HCT116 (cell line): ENCODE data around the gene ABTB2. TPM values are rescaled to one million over a fixed set of nuclear protein-coding genes. Genes with fewer than 3 reads are reported as not detected.

Experiments used
- ATAC-seq: fragments of 200-7000 bp; cut with Tn5 transposase; 2 replicates; pipeline ENCODE4 v1.9.1; 2020; ENCODE audit warnings: mild to moderate bottlenecking, moderate library complexity
- BruUV-seq: library from RNA; stranded (reverse); fragments of 400-500 nt; replicated peaks from 2 replicates; lab custom pipeline; 2021; lab: Mats Ljungman, UMichigan
- CTCF ChIA-PET: fragments of 300-600 bp; sonication (Branson Sonifier 250); formaldehyde crosslinking; loops from one replicate; lab custom pipeline; 2021; ENCODE audit warnings: antibody characterized with exemption; lab: Charles Lee
- POLR2A ChIA-PET: fragments of 300-600, 350-600 bp; sonication (Branson Sonifier 250); formaldehyde crosslinking; loops from one replicate; lab custom pipeline; 2021; ENCODE audit warnings: antibody characterized with exemption; lab: Charles Lee
- RAD21 ChIA-PET, 2 experiments: fragments of 300-600 bp; sonication (Branson Sonifier 250); formaldehyde crosslinking; loops; one replicate each; lab custom pipeline; 2023; ENCODE audit warnings: low total read pairs in 2 of 2; ENCODE audit not compliant: uncharacterized antibody in 2 of 2, unreplicated experiment in 2 of 2, low non-redundant PET in 1 of 2; lab: Charles Lee
- DNase-seq: peaks from one replicate; pipeline ENCODE4 v3.0.0-alpha.2; 2010; ENCODE audit warnings: low read depth, low spot score
- H2AFZ ChIP-seq: fragments of 200-600 bp; shearing (Covaris generic), sonication (generic); 2 replicates; pipeline ENCODE4 v1.6.1; 2017; ENCODE audit warnings: low read depth, mixed run types, mixed read lengths, antibody characterized with exemption, low read length; ENCODE audit not compliant: poor library complexity, severe bottlenecking
- H3K27ac ChIP-seq: 2 replicates; pipeline ENCODE4 v1.5.1; 2012; ENCODE audit warnings: low read depth, low read length
- H3K27me3 ChIP-seq: fragments of 200-600 bp; sonication (generic); 2 replicates; pipeline ENCODE4 v1.6.1; 2016; ENCODE audit warnings: mixed run types, low read length, mixed read lengths; ENCODE audit not compliant: insufficient read depth
- H3K36me3 ChIP-seq, 2 experiments: fragments of 200-500 bp in 1 of 2; fragments of 200-600 bp in 1 of 2; sonication (Bioruptor generic) in 1 of 2; sonication (generic) in 1 of 2; 2 replicates each; pipeline versions ENCODE4 v1.5.1 to v1.6.1; 2014 to 2016; ENCODE audit warnings: low read length in 2 of 2, inconsistent platforms in 1 of 2, mixed read lengths in 1 of 2, mixed run types in 1 of 2; ENCODE audit not compliant: insufficient read depth in 2 of 2, control insufficient read depth in 1 of 2
- H3K4me1 ChIP-seq, 2 experiments: fragments of 200-600 bp in 1 of 2; sonication (generic) in 1 of 2; 2 replicates each; pipeline versions ENCODE4 v1.5.1 to v1.6.1; 2012 to 2017; ENCODE audit warnings: low read length in 2 of 2, inconsistent platforms in 1 of 2, mild to moderate bottlenecking in 1 of 2, mixed read lengths in 1 of 2, mixed run types in 1 of 2, moderate library complexity in 1 of 2; ENCODE audit not compliant: insufficient read depth in 2 of 2, control insufficient read depth in 1 of 2
- H3K4me2 ChIP-seq: fragments of 200-600 bp; sonication (generic); 2 replicates; pipeline ENCODE4 v1.6.1; 2017; ENCODE audit warnings: mixed run types, low read length, mixed read lengths
- H3K4me3 ChIP-seq, 2 experiments: fragments of 200-600 bp in 1 of 2; sonication (generic) in 1 of 2; replicated peaks in 1 of 2; 2 replicates each; pipeline ENCODE4 v1.5.1; 2011 to 2016; ENCODE audit warnings: low read length in 2 of 2, control low read depth in 1 of 2, low read depth in 1 of 2, mild to moderate bottlenecking in 1 of 2, mixed read lengths in 1 of 2, mixed run types in 1 of 2
- H3K79me2 ChIP-seq: fragments of 200-600 bp; sonication (generic); 2 replicates; pipeline ENCODE4 v1.6.1; 2017; ENCODE audit warnings: mild to moderate bottlenecking, mixed run types, low read length, moderate library complexity, mixed read lengths; ENCODE audit not compliant: insufficient read depth
- H3K9ac ChIP-seq: fragments of 200-600 bp; sonication (generic); 2 replicates; pipeline ENCODE4 v1.6.1; 2016; ENCODE audit warnings: low read length, mixed read lengths
- H3K9me2 ChIP-seq: fragments of 200-600 bp; sonication (generic), shearing (Covaris generic); 2 replicates; pipeline ENCODE4 v1.6.1; 2017; ENCODE audit warnings: mixed run types, mild to moderate bottlenecking, moderate library complexity; ENCODE audit not compliant: insufficient read depth
- H3K9me3 ChIP-seq, 2 experiments: fragments of 200-500 bp in 1 of 2; fragments of 200-600 bp in 1 of 2; sonication (Bioruptor generic) in 1 of 2; sonication (generic) in 1 of 2; 2 replicates each; pipeline ENCODE4 v1.6.1; 2014 to 2017; ENCODE audit warnings: low read length in 2 of 2, mixed read lengths in 2 of 2, inconsistent platforms in 1 of 2, low read depth in 1 of 2, mild to moderate bottlenecking in 1 of 2, mixed run types in 1 of 2, moderate library complexity in 1 of 2; ENCODE audit not compliant: control insufficient read depth in 1 of 2, insufficient read depth in 1 of 2
- H4K20me1 ChIP-seq: fragments of 200-600 bp; sonication (generic), shearing (Covaris generic); 2 replicates; pipeline ENCODE4 v1.6.1; 2017; ENCODE audit warnings: mixed run types, mild to moderate bottlenecking, moderate library complexity; ENCODE audit not compliant: insufficient read depth
- CEBPB ChIP-seq: IDR thresholded peaks from 2 replicates; pipeline ENCODE4 v1.6.1; 2012; ENCODE audit warnings: low read depth
- RAD21 ChIP-seq: IDR thresholded peaks from 2 replicates; pipeline ENCODE4 v1.6.1; 2012; ENCODE audit warnings: low read depth, mild to moderate bottlenecking
- SRF ChIP-seq: IDR thresholded peaks from 2 replicates; pipeline ENCODE4 v1.6.1; 2012; ENCODE audit warnings: low read depth
- intact Hi-C: fragments of 100-400 bp; cut with micrococcal nuclease; formaldehyde crosslinking; loops from 2 replicates; pipeline ENCODE4 v1.10.0; 2022
- total RNA-seq: library from RNA; stranded (reverse); gene quantifications from one replicate; pipeline ENCODE4 v1.2.1, GENCODE V29; 2021; ENCODE audit not compliant: unreplicated experiment
- TF ChIP-seq, protein P1 (sequence below): IDR thresholded peaks from 2 replicates; pipeline ENCODE4 v1.6.1; 2012
- TF ChIP-seq, protein P2 (sequence below), 3 experiments: fragments of 200-600 bp in 1 of 3; sonication (generic) in 1 of 3; IDR thresholded peaks in 2 of 3; conservative IDR thresholded peaks in 1 of 3; 2 replicates each; pipeline ENCODE4 v1.5.1; 2012 to 2017; ENCODE audit warnings: low read depth in 2 of 3, low read length in 2 of 3, antibody characterized with exemption in 1 of 3, borderline replicate concordance in 1 of 3, control low read depth in 1 of 3, mild to moderate bottlenecking in 1 of 3, mixed read lengths in 1 of 3, mixed run types in 1 of 3, moderate library complexity in 1 of 3; ENCODE audit not compliant: insufficient read depth in 1 of 3

The ABTB2 gene
- total RNA-seq, 1 experiment from 2014 or later: 6.8 TPM

DNA sequence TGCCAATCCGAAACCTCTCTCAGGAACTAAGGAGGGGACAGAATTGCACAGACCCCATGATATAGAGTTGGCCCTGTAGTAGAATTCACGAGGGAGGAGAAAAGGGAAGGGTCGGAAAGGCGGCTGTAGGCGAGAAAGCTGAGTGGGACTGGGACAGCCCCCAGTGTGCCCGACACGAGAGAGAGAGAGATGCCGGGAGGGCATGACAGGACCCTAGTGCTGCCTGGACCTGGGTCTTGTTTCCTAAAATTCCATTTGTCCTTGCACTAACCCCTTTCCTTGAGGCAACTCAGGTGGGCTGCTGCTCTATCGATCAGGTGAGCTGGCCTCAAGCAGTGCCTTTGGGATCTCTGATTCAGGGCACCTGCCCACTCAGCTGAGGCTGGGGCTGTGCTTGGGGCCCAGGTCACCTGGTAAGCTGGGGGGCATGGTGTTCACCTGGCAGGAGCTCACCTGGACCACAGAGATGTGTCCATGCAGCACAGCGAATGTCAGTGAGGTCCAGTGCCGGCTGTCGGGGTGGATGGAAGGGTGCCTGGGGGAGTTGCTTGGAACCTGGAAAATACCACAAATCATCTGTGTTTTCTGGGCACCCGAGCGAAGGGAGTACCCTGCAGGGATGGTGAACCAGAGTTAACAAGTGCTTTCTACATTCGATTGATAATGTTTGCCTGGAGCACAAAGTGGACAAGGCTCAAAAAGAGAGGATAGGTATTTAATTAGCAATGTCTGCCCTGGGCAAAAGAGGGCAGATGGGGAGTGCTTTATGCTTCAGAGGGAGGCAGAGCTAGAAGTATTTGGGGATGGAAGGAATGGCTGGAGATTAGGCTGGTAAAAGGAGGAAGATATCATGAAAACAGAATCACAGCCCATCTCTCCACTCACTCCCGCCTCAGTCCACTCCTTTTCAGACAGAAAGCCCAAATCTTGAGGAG is 190.7 kb downstream of the ABTB2 start (continued):
- TF ChIP-seq, protein P1, sequence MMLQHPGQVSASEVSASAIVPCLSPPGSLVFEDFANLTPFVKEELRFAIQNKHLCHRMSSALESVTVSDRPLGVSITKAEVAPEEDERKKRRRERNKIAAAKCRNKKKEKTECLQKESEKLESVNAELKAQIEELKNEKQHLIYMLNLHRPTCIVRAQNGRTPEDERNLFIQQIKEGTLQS: no peak

DNA sequence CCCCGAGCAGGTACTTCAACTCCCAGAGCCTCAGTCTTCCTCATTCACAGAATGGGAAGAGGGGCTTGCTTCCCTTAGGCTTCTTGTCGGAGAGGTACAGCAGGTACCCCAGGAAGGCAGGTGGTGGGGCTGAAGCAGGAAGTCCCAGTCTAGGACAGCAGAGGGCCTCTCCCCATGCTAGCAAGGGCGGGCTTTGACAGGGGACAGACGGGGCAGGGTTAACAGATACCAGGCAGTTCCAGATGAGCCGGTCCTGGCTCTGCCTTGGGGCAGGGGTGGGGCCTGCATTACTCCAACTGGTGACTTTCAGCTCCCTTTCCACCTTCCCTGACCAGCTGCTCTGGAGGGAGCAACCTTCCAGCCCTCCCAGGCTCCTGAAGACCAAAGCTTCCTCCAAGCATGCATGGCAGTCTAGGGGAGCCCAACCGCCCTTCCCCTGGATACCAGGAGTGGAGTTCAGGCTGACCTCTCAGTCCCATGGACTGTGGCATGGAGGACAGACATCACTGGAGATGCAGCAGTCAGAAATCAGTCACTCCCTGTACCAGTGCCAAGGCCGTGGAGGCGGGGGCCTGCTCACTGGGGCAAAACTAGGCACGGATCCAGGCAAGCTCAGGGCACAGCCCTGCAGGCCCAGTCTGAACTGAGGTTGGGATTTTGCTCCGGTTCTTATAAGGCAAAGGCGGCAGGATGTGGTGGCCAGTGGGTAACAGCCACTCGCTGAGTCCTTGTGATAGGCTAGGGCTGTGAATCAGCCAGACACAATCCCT is 191.8 kb downstream of the ABTB2 start:
- no peak overlapping the region for H2AFZ ChIP-seq
- ChIA-PET RAD21 (no interaction called here), CTCF (interaction anchor here (1.3 kb wide), 1 partner anchor 8 kb away, joined by 4 read pairs; no protein-coding TSS in a partner anchor), POLR2A (no interaction called here)
- no peaks in the 10 kb centered on the region for H3K36me3 ChIP-seq
- peak; percentile 53 for ATAC-seq
- peaks cover 0 to 9% of the 10 kb centered on the region in 2 experiments; a peak in 2 of 4 replicates for H3K4me1 ChIP-seq
- no peaks in the 10 kb centered on the region for H3K27me3 ChIP-seq
- BruUV-seq: no TSS peak
- no peak overlapping the region for H3K9ac ChIP-seq
- peak overlapping the region; percentile 9; the same call in 1 of the 2 replicates for H3K4me2 ChIP-seq
- no peak for DNase-seq
- H3K27ac ChIP-seq: no peak overlapping the region
- no peak overlapping the region for H3K4me3 ChIP-seq
- no peaks in the 10 kb centered on the region for H3K9me2 ChIP-seq
- no peaks in the 10 kb centered on the region for H3K9me3 ChIP-seq
- TF ChIP-seq, protein P2, sequence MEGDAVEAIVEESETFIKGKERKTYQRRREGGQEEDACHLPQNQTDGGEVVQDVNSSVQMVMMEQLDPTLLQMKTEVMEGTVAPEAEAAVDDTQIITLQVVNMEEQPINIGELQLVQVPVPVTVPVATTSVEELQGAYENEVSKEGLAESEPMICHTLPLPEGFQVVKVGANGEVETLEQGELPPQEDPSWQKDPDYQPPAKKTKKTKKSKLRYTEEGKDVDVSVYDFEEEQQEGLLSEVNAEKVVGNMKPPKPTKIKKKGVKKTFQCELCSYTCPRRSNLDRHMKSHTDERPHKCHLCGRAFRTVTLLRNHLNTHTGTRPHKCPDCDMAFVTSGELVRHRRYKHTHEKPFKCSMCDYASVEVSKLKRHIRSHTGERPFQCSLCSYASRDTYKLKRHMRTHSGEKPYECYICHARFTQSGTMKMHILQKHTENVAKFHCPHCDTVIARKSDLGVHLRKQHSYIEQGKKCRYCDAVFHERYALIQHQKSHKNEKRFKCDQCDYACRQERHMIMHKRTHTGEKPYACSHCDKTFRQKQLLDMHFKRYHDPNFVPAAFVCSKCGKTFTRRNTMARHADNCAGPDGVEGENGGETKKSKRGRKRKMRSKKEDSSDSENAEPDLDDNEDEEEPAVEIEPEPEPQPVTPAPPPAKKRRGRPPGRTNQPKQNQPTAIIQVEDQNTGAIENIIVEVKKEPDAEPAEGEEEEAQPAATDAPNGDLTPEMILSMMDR (IDR thresholded peaks at IDR 0.05 in 2 of 3, conservative IDR thresholded peaks at IDR 0.05 in 1 of 3; ENCODE audit: borderline replicate concordance in 1 of 3, insufficient read depth in 1 of 3, low read depth in 2 of 3, low read length in 2 of 3): 0 out of 6 replicates have a peak, but pooled peaks of 1 of the 3 experiments have one; percentile 14
- TF ChIP-seq CEBPB (no peak), RAD21 (0 out of 2 replicates have a peak, but pooled peaks have one; percentile 18), SRF (no peak)
- no peaks in the 10 kb centered on the region for H4K20me1 ChIP-seq
- no peaks in the 10 kb centered on the region for H3K79me2 ChIP-seq
- intact Hi-C loops: no loop called here
